Endothelial cell of umbilical vein (primary cell): ENCODE measurements around the gene BIN1. TPM values are rescaled to one million over a fixed set of nuclear protein-coding genes. Genes with fewer than 3 reads are reported as not detected.

Source experiments
- BruUV-seq: library from RNA; stranded (reverse); fragments of 400-500 nt; replicated peaks from 2 replicates; lab custom pipeline; 2021; lab: Mats Ljungman, UMichigan
- CTCF ChIA-PET: fragments of 300-600, 350-600 bp; sonication (Branson Sonifier 250); formaldehyde crosslinking; loops from one replicate; lab custom pipeline; 2021; ENCODE audit warnings: antibody characterized with exemption, inconsistent platforms; lab: Charles Lee
- POLR2A ChIA-PET: fragments of 300-600, 350-600 bp; sonication (Branson Sonifier 250); formaldehyde crosslinking; loops from one replicate; lab custom pipeline; 2021; ENCODE audit warnings: antibody characterized with exemption, inconsistent platforms; lab: Charles Lee
- DNase-seq: peaks from one replicate; pipeline ENCODE4 v3.0.0-alpha.2; 2011; ENCODE audit warnings: low read depth, low spot score
- FAIRE-seq: peaks from 2 replicates; lab custom pipeline; 2011; peaks lifted over from hg19 to GRCh38; lab: Jason Lieb, UNC
- H2AFZ ChIP-seq: 2 replicates; pipeline ENCODE4 v1.6.0; 2012; ENCODE audit warnings: low read depth, low read length, control low read depth, inconsistent platforms
- H3K27ac ChIP-seq: 2 replicates; pipeline ENCODE4 v1.5.1; 2011; ENCODE audit warnings: low read depth, mild to moderate bottlenecking, control low read depth, low read length, moderate library complexity; ENCODE audit not compliant: insufficient read depth
- H3K27me3 ChIP-seq, 2 experiments: 2 replicates each; pipeline versions ENCODE4 v1.6.0 to v1.6.1; 2011; ENCODE audit warnings: low read length in 2 of 2, mixed read lengths in 1 of 2; ENCODE audit not compliant: control insufficient read depth in 2 of 2, insufficient read depth in 2 of 2
- H3K36me3 ChIP-seq, 2 experiments: 2 replicates in 1 of 2; 3 replicates in 1 of 2; pipeline ENCODE4 v1.5.1; 2011; ENCODE audit warnings: low read length in 2 of 2, mild to moderate bottlenecking in 1 of 2, moderate library complexity in 1 of 2; ENCODE audit not compliant: control insufficient read depth in 2 of 2, insufficient read depth in 2 of 2; ENCODE audit errors: extremely low read depth in 1 of 2
- H3K4me1 ChIP-seq: 3 replicates; pipeline ENCODE4 v1.5.1; 2011; ENCODE audit warnings: mild to moderate bottlenecking, low read length; ENCODE audit not compliant: control insufficient read depth, insufficient read depth; ENCODE audit errors: extremely low read depth
- H3K4me2 ChIP-seq: 2 replicates; pipeline ENCODE4 v1.6.1; 2011; ENCODE audit warnings: low read length, control low read depth, mixed read lengths; ENCODE audit not compliant: insufficient read depth
- H3K4me3 ChIP-seq, 3 experiments: fragments of 200-600 bp in 1 of 3; sonication (generic), shearing (Covaris generic) in 1 of 3; replicated peaks in 1 of 3; 2 replicates each; pipeline ENCODE4 v1.5.1; 2011 to 2016; ENCODE audit warnings: control low read depth in 3 of 3, low read length in 3 of 3, mild to moderate bottlenecking in 2 of 3, inconsistent platforms in 1 of 3, low read depth in 1 of 3, moderate library complexity in 1 of 3; ENCODE audit not compliant: insufficient read depth in 1 of 3
- H3K79me2 ChIP-seq: 2 replicates; pipeline ENCODE4 v1.6.0; 2012; ENCODE audit warnings: low read length, inconsistent platforms; ENCODE audit not compliant: control insufficient read depth, insufficient read depth
- H3K9ac ChIP-seq: replicated peaks from 2 replicates; pipeline ENCODE3; 2011; ENCODE audit warnings: low read length, control low read depth; ENCODE audit not compliant: insufficient read depth; ENCODE audit errors: extremely low read depth
- H3K9me1 ChIP-seq: replicated peaks from 3 replicates; pipeline ENCODE4 v1.6.0; 2011; ENCODE audit warnings: mild to moderate bottlenecking, low read length; ENCODE audit not compliant: control insufficient read depth, insufficient read depth; ENCODE audit errors: extremely low read depth
- H3K9me3 ChIP-seq: replicated peaks from 2 replicates; pipeline ENCODE4 v1.5.1; 2012; ENCODE audit warnings: low read length, inconsistent platforms; ENCODE audit not compliant: control insufficient read depth, insufficient read depth
- H4K20me1 ChIP-seq: replicated peaks from 2 replicates; pipeline ENCODE3; 2011; ENCODE audit warnings: mild to moderate bottlenecking, low read length; ENCODE audit not compliant: control insufficient read depth, insufficient read depth; ENCODE audit errors: extremely low read depth
- CTCF ChIP-seq, 2 donors: IDR thresholded peaks; 1 replicate in 1 of 2; 2 replicates in 1 of 2; pipeline ENCODE4 v1.5.1; 2011; ENCODE audit warnings: low read length in 2 of 2, mild to moderate bottlenecking in 2 of 2, moderate library complexity in 2 of 2, control low read depth in 1 of 2, inconsistent platforms in 1 of 2, low read depth in 1 of 2; ENCODE audit not compliant: insufficient read depth in 1 of 2; ENCODE audit errors: extremely low read depth in 1 of 2
- EZH2 ChIP-seq: IDR thresholded peaks from 2 replicates; pipeline ENCODE4 v1.6.1; 2012; ENCODE audit warnings: borderline replicate concordance, low read depth, mild to moderate bottlenecking, moderate library complexity, low read length, inconsistent platforms; ENCODE audit not compliant: severe bottlenecking
- FOS ChIP-seq: IDR thresholded peaks from 2 replicates; pipeline ENCODE4 v1.6.1; 2011; ENCODE audit warnings: mild to moderate bottlenecking, low read length, moderate library complexity, borderline replicate concordance; ENCODE audit not compliant: insufficient read depth
- GATA2 ChIP-seq: IDR thresholded peaks from 2 replicates; pipeline ENCODE4 v1.7.0; 2011; ENCODE audit warnings: low read depth, mild to moderate bottlenecking, moderate library complexity, mixed read lengths, low read length; ENCODE audit not compliant: insufficient read length, insufficient read depth
- JUN ChIP-seq: IDR thresholded peaks from 2 replicates; pipeline ENCODE4 v1.6.1; 2011; ENCODE audit warnings: borderline replicate concordance, low read depth; ENCODE audit not compliant: insufficient read length, insufficient read depth
- MAX ChIP-seq: IDR thresholded peaks from 2 replicates; pipeline ENCODE4 v1.6.1; 2011; ENCODE audit not compliant: insufficient read depth, insufficient read length
- MYC ChIP-seq: IDR thresholded peaks from one replicate; pipeline ENCODE4 v1.6.1; 2011; ENCODE audit warnings: mild to moderate bottlenecking, low read depth, low read length
- POLR2A ChIP-seq: IDR thresholded peaks from 2 replicates; pipeline ENCODE4 v1.6.1; 2012; ENCODE audit warnings: low read depth, mild to moderate bottlenecking, control low read depth, low read length
- POLR2AphosphoS5 ChIP-seq: IDR thresholded peaks from 2 replicates; pipeline ENCODE4 v1.6.1; 2012; ENCODE audit warnings: low read depth, mild to moderate bottlenecking, control low read depth, low read length, moderate library complexity; ENCODE audit not compliant: insufficient read depth
- dilution Hi-C: fragments of 300-500 bp; cut with MboI; formaldehyde crosslinking; loops from one replicate; pipeline ENCODE4 v1.15.0; 2019; ENCODE audit warnings: low sequenced_read_pairs; ENCODE audit not compliant: extremely low pct_ligation_motif_present
- intact Hi-C: fragments of 100-400 bp; cut with micrococcal nuclease; formaldehyde crosslinking; loops from one replicate; pipeline ENCODE4 v1.10.0; 2022
- polyA plus RNA-seq, 4 experiments: library from polyadenylated mRNA; depleted of rRNA in 3 of 4; stranded (reverse) in 3 of 4; unstranded in 1 of 4; fragments of >200 nt; gene quantifications; 2 replicates each; pipeline versions ENCODE4 v1.2.1 to v1.2.3, GENCODE V29; 2011 to 2012; ENCODE audit warnings: missing spikeins in 1 of 4
- total RNA-seq: library from RNA; stranded (reverse); gene quantifications from 2 replicates; pipeline ENCODE4 v1.2.3, GENCODE V29; 2021

Gene BIN1
- total and polyA plus RNA-seq, 2 donors (not counting 3 experiments of a cell fraction or from before 2014, with no cell fraction given), result 26.3 to 36.9 TPM

DNA sequence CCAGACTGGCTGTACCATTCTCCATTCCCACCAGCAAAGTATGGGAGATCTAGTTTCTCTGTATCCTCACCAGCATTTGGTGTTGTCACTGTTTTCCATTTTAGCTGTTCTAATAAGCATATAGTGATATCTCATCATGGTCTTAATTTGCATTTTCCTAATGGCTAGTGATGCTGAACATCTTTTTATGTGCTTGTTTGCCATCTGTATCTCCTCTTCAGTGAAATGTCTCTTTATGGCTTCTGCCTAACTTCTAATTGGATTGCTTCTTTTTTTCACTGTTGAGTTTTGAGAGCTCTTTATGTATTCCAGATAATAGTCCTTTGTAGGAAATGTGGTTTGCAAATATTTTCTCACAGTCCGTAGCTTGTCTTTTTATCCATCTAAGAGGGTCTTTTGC is 18.9 kb upstream of the BIN1 start:
- Histone ChIP-seq H4K20me1 (no peaks in the 10 kb centered on the region), H3K27ac (no peak overlapping the region), H3K27me3 (peaks cover 7 to 14% of the 10 kb centered on the region in 2 experiments), H3K79me2 (no peaks in the 10 kb centered on the region), H3K36me3 (no peaks in the 10 kb centered on the region), H3K4me3 (no peak overlapping the region), H3K9ac (no peak overlapping the region), H3K9me1 (no peaks in the 10 kb centered on the region), H3K4me2 (no peak overlapping the region), H2AFZ (no peak overlapping the region), H3K9me3 (no peaks in the 10 kb centered on the region), H3K4me1 (no peaks in the 10 kb centered on the region)
- dilution Hi-C loops (no loop called here), intact Hi-C loops (no loop called here)
- CTCF ChIA-PET, result no interaction called here
- no peak for DNase-seq
- no TSS peak for BruUV-seq
- TF ChIP-seq JUN, result no peak
- no peak for TF ChIP-seq MAX
- no peak for TF ChIP-seq POLR2AphosphoS5
- no peak for TF ChIP-seq GATA2
- no peak for TF ChIP-seq EZH2
- no peak for TF ChIP-seq MYC
- no peak for TF ChIP-seq FOS
- no peak for TF ChIP-seq CTCF (IDR thresholded peaks at IDR 0.05; ENCODE audit: extremely low read depth in 1 of 2, insufficient read depth in 1 of 2, low read depth in 1 of 2, low read length in 2 of 2)
- TF ChIP-seq POLR2A, result no peak
- POLR2A ChIA-PET, result no interaction called here
- FAIRE-seq, result no peak
